Astrocyte (in vitro differentiated cells and primary cell): ENCODE measurements around the gene CCR5AS.
A peak's percentile ranks its signal among the peaks of the same experiment; 100 is the strongest.

Experiments used
- DNase-seq: peaks from one replicate; pipeline ENCODE4 v3.0.0-alpha.2; 2010; ENCODE audit warnings: low read depth
- FAIRE-seq: peaks from 2 replicates; lab custom pipeline; 2011; peaks lifted over from hg19 to GRCh38; lab: Jason Lieb, UNC
- H2AFZ ChIP-seq: 2 replicates; pipeline ENCODE4 v1.6.0; 2012; ENCODE audit warnings: low read depth, low read length, inconsistent platforms
- H3K27ac ChIP-seq: 2 replicates; pipeline ENCODE4 v1.5.1; 2011; ENCODE audit warnings: low read depth, low read length, inconsistent platforms
- H3K27me3 ChIP-seq: 2 replicates; pipeline ENCODE4 v1.6.0; 2011; ENCODE audit warnings: low read length, inconsistent platforms; ENCODE audit not compliant: insufficient read depth
- H3K36me3 ChIP-seq: 2 replicates; pipeline ENCODE4 v1.5.1; 2011; ENCODE audit warnings: low read length, inconsistent platforms; ENCODE audit not compliant: insufficient read depth
- H3K4me1 ChIP-seq: 2 replicates; pipeline ENCODE4 v1.5.1; 2011; ENCODE audit warnings: low read length, inconsistent platforms; ENCODE audit not compliant: insufficient read depth
- H3K4me2 ChIP-seq: 2 replicates; pipeline ENCODE4 v1.6.0; 2012; ENCODE audit warnings: low read length, inconsistent platforms
- H3K4me3 ChIP-seq: 2 replicates; pipeline ENCODE4 v1.5.1; 2011; ENCODE audit warnings: low read depth, mild to moderate bottlenecking, low read length, inconsistent platforms; ENCODE audit not compliant: insufficient read depth
- H3K79me2 ChIP-seq: 2 replicates; pipeline ENCODE4 v1.6.0; 2012; ENCODE audit warnings: mild to moderate bottlenecking, low read length, inconsistent platforms; ENCODE audit not compliant: insufficient read depth
- H3K9ac ChIP-seq: 2 replicates; pipeline ENCODE4 v1.6.0; 2012; ENCODE audit warnings: mild to moderate bottlenecking, low read length, inconsistent platforms
- H3K9me3 ChIP-seq: 2 replicates; pipeline ENCODE4 v1.5.1; 2012; ENCODE audit warnings: low read depth, mild to moderate bottlenecking, low read length, inconsistent platforms; ENCODE audit not compliant: insufficient read depth
- H4K20me1 ChIP-seq: 2 replicates; pipeline ENCODE4 v1.6.0; 2012; ENCODE audit warnings: low read length, inconsistent platforms; ENCODE audit not compliant: insufficient read depth
- H3K27ac Mint-ChIP-seq: one replicate; pipeline ENCODE4 v1.8.0; 2021; ENCODE audit warnings: mild to moderate bottlenecking, mixed read lengths; ENCODE audit not compliant: unreplicated experiment
- H3K27me3 Mint-ChIP-seq: one replicate; pipeline ENCODE4 v1.8.0; 2021; ENCODE audit warnings: low read depth, mixed read lengths; ENCODE audit not compliant: unreplicated experiment
- H3K36me3 Mint-ChIP-seq: one replicate; pipeline ENCODE4 v1.8.0; 2021; ENCODE audit warnings: low read depth, mixed read lengths; ENCODE audit not compliant: unreplicated experiment
- H3K4me1 Mint-ChIP-seq: one replicate; pipeline ENCODE4 v1.8.0; 2021; ENCODE audit warnings: low read depth, mixed read lengths; ENCODE audit not compliant: unreplicated experiment
- H3K4me3 Mint-ChIP-seq: one replicate; pipeline ENCODE4 v1.8.0; 2021; ENCODE audit warnings: mild to moderate bottlenecking, moderate library complexity, mixed read lengths; ENCODE audit not compliant: unreplicated experiment
- H3K9me3 Mint-ChIP-seq: one replicate; pipeline ENCODE4 v1.8.0; 2021; ENCODE audit warnings: mild to moderate bottlenecking, mixed read lengths; ENCODE audit not compliant: unreplicated experiment
- EZH2 ChIP-seq: IDR thresholded peaks from 2 replicates; pipeline ENCODE4 v1.6.1; 2012; ENCODE audit warnings: mild to moderate bottlenecking, low read length, inconsistent platforms; ENCODE audit not compliant: insufficient read depth
- TF ChIP-seq, protein P1 (sequence below): IDR thresholded peaks from 2 replicates; pipeline ENCODE4 v1.5.1; 2011; ENCODE audit warnings: low read depth, mild to moderate bottlenecking, inconsistent platforms, low read length, moderate library complexity; ENCODE audit not compliant: insufficient read depth

CCR5AS gene

DNA sequence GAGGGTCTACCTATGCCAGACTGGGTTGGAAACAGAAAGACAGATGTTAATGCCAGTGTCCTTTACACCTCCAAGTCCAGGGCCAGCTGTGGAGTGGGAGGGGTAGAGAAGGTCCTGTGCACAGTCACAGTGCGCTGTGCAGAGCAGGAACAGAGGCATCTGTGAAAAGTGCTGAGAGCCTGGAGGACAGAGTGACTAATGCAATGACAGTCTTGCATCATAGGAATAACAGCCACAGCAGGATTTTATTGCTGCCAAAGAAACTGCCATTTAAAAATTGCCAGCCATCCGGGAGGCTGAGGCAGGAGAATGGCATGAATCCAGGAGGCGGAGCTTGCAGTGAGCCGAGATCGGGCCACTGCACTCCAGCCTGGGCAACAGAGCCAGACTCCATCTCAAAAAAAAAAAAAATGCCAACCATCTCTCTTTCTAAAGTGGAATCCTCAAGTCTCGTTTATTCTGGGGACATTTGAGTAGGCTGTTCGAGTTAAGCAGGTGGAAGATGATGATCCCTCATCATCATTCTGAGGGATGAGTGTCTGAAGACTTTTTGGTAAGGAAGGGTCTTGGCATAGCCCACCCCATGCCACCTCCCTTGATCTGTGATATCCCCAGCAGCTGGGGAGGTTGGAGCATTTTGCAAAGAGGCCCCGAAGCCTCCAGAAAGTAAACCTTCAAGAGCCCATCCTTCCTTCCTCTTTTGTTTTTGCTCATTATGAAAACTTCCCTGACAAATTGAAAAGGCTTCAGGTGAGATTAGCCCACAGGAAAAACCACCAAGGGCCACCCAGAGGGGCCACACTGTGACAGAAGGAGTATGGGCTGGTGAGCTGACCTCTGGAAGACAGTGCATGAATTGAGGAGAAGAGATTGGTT, 45.2 kb downstream of the CCR5AS start:
- DNase-seq, result no peak
- Histone ChIP-seq H3K36me3 (no peaks in the 10 kb centered on the region), H3K9ac (no peak overlapping the region), H3K27me3 (peaks cover 24% of the 10 kb centered on the region), H3K4me1 (peaks cover 2% of the 10 kb centered on the region), H3K9me3 (no peaks in the 10 kb centered on the region), H3K27ac (no peak overlapping the region), H3K4me2 (no peak overlapping the region), H2AFZ (no peak overlapping the region), H4K20me1 (no peaks in the 10 kb centered on the region), H3K4me3 (no peak overlapping the region), H3K79me2 (no peaks in the 10 kb centered on the region)
- no peaks in the 10 kb centered on the region for H3K9me3 Mint-ChIP-seq
- TF ChIP-seq EZH2, result no peak
- peak overlapping the region; percentile 43 for H3K27ac Mint-ChIP-seq
- peak overlapping the region; percentile 47 for H3K4me3 Mint-ChIP-seq
- no peaks in the 10 kb centered on the region for H3K36me3 Mint-ChIP-seq
- H3K27me3 Mint-ChIP-seq, result peaks cover 16% of the 10 kb centered on the region
- no peak for FAIRE-seq
- peaks cover 19% of the 10 kb centered on the region for H3K4me1 Mint-ChIP-seq

DNA sequence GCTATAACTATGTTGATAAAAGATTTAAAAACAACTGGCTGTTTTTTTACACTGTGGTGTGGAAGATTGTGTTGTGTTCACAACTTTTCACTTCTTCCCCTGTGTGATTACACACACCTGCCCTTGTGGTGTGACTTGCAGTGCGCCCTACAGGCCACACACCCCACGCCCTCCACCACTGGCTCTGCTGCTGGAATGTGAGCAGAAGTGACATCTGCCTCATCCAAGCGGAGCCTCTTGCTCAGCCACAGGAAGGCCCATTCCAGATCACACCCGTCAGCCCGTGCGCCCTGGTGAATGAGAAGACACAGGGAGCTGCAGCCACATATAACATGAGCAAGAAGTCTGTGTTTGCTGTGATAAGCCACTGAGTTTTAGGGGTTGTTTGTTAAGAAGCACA, 46.0 kb downstream of the CCR5AS start:
- Mint-ChIP-seq H3K27ac (peak overlapping the region; percentile 59), H3K4me1 (peaks cover 19% of the 10 kb centered on the region), H3K27me3 (peaks cover 14% of the 10 kb centered on the region), H3K4me3 (no peak overlapping the region), H3K36me3 (no peaks in the 10 kb centered on the region), H3K9me3 (peaks cover 2% of the 10 kb centered on the region)
- Histone ChIP-seq H3K4me1 (peaks cover 2% of the 10 kb centered on the region), H3K9me3 (no peaks in the 10 kb centered on the region), H3K36me3 (no peaks in the 10 kb centered on the region), H3K4me2 (no peak overlapping the region), H3K4me3 (no peak overlapping the region), H3K9ac (no peak overlapping the region), H4K20me1 (no peaks in the 10 kb centered on the region), H2AFZ (no peak overlapping the region), H3K27ac (no peak overlapping the region), H3K79me2 (no peaks in the 10 kb centered on the region), H3K27me3 (peaks cover 27% of the 10 kb centered on the region)
- FAIRE-seq, result no peak
- no peak for TF ChIP-seq EZH2
- TF ChIP-seq, protein P1, sequence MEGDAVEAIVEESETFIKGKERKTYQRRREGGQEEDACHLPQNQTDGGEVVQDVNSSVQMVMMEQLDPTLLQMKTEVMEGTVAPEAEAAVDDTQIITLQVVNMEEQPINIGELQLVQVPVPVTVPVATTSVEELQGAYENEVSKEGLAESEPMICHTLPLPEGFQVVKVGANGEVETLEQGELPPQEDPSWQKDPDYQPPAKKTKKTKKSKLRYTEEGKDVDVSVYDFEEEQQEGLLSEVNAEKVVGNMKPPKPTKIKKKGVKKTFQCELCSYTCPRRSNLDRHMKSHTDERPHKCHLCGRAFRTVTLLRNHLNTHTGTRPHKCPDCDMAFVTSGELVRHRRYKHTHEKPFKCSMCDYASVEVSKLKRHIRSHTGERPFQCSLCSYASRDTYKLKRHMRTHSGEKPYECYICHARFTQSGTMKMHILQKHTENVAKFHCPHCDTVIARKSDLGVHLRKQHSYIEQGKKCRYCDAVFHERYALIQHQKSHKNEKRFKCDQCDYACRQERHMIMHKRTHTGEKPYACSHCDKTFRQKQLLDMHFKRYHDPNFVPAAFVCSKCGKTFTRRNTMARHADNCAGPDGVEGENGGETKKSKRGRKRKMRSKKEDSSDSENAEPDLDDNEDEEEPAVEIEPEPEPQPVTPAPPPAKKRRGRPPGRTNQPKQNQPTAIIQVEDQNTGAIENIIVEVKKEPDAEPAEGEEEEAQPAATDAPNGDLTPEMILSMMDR, result no peak
- no peak for DNase-seq

DNA sequence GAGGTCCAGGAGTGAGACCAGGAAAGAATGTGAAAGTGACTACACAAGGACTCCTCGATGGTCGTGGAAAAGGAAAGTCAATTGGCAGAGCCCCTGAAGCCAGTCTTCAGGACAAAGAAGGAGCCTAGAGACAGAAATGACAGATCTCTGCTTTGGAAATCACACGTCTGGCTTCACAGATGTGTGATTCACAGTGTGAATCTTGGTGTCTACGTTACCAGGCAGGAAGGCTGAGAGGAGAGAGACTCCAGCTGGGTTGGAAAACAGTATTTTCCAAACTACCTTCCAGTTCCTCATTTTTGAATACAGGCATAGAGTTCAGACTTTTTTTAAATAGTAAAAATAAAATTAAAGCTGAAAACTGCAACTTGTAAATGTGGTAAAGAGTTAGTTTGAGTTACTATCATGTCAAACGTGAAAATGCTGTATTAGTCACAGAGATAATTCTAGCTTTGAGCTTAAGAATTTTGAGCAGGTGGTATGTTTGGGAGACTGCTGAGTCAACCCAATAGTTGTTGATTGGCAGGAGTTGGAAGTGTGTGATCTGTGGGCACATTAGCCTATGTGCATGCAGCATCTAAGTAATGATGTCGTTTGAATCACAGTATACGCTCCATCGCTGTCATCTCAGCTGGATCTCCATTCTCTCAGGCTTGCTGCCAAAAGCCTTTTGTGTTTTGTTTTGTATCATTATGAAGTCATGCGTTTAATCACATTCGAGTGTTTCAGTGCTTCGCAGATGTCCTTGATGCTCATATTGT, 47.0 kb downstream of the CCR5AS start:
- Mint-ChIP-seq H3K27me3 (peaks cover 18% of the 10 kb centered on the region), H3K4me1 (peaks cover 19% of the 10 kb centered on the region), H3K36me3 (no peaks in the 10 kb centered on the region), H3K9me3 (peaks cover 2% of the 10 kb centered on the region), H3K4me3 (no peak overlapping the region), H3K27ac (peak overlapping the region; percentile 93)
- H3K36me3 ChIP-seq, result no peaks in the 10 kb centered on the region
- TF ChIP-seq EZH2, result no peak
- TF ChIP-seq, protein P1, result no peak
- no peak overlapping the region for H3K27ac ChIP-seq
- H3K79me2 ChIP-seq, result no peaks in the 10 kb centered on the region
- no peak overlapping the region for H2AFZ ChIP-seq
- peaks cover 2% of the 10 kb centered on the region for H3K4me1 ChIP-seq
- FAIRE-seq (no peak), DNase-seq (peak; percentile 28)
- H3K9me3 ChIP-seq, result no peaks in the 10 kb centered on the region
- no peak overlapping the region for H3K4me3 ChIP-seq
- peaks cover 28% of the 10 kb centered on the region for H3K27me3 ChIP-seq
- H4K20me1 ChIP-seq, result no peaks in the 10 kb centered on the region
- no peak overlapping the region for H3K4me2 ChIP-seq
- no peak overlapping the region for H3K9ac ChIP-seq
